MM.1S (cell line): ENCODE measurements around the gene ZNF275.

Experiments
- CTCF ChIP-seq: fragments of 300-600 bp; sonication (generic); IDR thresholded peaks from 2 replicates; pipeline ENCODE4 v1.5.1; 2016; ENCODE audit warnings: antibody characterized with exemption, low read length, mixed read lengths
- EZH2 ChIP-seq: fragments of 300-600 bp; sonication (generic); optimal IDR thresholded peaks from 2 replicates; pipeline ENCODE3; 2017; ENCODE audit warnings: low read depth, mild to moderate bottlenecking, antibody characterized with exemption, low read length, mixed read lengths
- EZH2phosphoT487 ChIP-seq: fragments of 300-600 bp; sonication (generic); IDR thresholded peaks from 2 replicates; pipeline ENCODE4 v1.6.1; 2018; ENCODE audit warnings: antibody characterized with exemption, low read length

- TF ChIP-seq CTCF (no peak), EZH2 (no peak), EZH2phosphoT487 (no peak)
Observed at GRCh38 chrX:153395613-153396319, 61.8 kb downstream of the ZNF275 start.
